Activated CD8-positive, alpha-beta memory T cell treated with anti-CD3 and anti-CD28 coated beads for 4 hours (primary cell): ENCODE results near the gene SRSF1.

Source experiments
- DNase-seq, 2 donors: peaks; one replicate each; pipeline ENCODE4 v3.0.0-alpha.2; 2020; ENCODE audit warnings: low read depth in 2 of 2

SRSF1 gene

DNA sequence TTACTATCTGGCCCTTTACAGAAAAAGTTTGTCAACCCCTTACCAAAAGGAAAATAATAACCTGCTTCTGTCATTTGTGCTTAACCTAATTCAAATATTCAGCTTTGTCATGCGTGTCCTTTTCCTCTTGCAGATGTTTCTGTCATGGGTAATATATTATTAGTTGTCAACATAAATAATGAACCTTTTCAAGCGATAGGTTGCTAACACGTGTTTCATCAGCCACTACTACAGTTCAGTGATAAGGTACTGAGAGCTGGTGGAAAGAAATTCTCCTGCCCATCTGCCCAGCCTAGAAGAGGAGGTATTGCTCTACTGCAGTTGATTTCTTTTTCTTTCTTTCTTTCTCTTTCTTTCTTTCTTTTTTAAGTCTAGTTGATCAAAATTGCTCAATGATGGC lies 12.0 kb upstream of the SRSF1 start:
- no peak for DNase-seq

DNA sequence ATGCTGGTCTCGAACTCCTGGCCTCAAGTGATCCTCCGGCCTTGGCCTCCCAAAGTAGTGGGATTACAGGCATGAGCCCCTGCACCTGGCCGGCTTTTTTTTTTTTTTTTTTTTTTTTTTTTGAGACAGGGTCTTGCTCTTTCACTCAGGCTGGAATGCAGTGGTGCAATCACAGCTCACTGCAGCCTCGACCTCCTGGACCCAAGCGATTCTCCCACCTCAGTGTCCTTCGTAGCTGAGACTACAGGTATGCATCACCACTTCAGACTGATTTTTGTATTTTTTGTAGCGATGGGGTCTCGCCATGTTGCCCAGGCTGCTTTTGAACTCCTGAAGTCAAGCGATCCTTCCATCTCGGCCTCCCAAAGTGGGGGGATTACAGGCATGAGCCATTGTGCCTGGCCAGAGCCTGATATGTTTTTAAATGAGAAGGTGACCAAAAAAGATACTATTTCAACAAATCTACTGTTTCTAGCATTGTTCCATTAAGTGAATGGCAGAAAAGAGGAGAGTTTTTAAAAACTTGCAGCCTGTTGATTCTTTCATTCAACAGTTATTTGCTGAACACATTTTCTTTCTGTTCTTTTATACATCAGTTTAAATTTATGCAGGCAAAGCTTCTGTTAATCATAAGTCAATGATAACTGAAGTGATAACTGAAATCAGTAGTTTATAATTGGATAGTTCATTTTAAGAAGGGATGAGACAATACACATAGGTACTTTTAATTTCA lies 3.2 kb upstream of the SRSF1 start:
- no peak for DNase-seq

DNA sequence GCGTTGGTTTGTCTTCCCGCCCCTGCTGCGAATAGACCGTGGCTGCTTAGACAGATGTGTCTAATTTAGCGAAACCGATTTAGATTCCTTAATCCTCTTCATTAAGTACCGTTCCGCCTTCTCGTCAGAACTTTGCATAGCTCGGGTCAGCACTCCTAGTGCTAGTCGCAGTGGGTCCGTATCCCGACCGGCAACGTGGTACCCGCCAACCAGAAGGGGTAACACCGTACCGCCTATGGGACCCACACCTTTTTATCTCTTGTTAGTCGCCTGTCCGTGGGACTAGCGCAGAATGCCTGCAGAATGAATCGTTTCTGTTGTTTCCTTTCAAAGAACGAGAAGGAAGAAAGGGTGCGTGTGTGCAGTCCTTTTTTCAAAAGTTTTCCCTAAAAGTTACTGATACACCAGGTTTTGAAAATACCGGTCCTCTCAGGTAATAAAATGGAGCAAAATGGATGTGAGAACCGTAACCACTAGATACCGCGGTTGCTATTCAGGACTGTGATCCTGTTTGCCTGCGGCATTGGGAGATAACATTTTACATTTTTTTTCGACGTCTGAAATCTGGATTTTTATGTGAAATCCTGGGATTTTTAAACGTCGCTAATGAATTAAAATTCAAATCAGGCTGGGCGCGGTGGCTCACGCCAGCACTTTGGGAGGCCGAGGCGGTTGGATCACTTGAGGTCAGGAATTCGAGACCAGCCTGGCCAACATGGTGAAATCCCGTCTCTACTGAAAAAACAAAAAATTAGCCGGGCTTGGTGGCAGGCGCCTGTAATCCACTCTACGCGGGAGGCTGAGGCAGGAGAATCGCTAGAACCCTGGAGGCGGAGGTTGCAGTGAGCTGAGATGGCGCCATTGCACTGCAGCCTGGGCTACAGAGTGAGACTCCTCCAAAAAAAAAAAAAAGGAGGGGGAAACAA lies 998 bp upstream of the SRSF1 start:
- DNase-seq = no peak

DNA sequence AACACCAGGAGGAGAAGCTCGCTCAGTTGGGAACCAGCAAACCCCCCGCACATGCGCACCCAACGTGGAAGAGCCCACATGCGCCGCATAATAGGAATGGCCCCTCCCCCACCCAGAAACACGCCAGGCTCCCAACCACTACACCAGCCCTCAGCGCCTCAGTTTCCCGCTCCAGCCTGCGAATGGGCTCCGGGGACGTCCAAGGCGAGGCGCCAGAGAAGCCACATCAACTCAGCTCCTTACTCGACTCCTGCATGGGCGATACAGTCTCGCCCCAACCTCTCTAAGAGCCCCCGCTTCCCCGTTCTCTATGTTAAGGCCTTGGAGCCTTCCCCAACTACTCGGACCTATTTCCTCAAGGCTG lies 504 bp downstream of the SRSF1 start:
- peak in 1 of 2 donors; percentile 24 for DNase-seq

DNA sequence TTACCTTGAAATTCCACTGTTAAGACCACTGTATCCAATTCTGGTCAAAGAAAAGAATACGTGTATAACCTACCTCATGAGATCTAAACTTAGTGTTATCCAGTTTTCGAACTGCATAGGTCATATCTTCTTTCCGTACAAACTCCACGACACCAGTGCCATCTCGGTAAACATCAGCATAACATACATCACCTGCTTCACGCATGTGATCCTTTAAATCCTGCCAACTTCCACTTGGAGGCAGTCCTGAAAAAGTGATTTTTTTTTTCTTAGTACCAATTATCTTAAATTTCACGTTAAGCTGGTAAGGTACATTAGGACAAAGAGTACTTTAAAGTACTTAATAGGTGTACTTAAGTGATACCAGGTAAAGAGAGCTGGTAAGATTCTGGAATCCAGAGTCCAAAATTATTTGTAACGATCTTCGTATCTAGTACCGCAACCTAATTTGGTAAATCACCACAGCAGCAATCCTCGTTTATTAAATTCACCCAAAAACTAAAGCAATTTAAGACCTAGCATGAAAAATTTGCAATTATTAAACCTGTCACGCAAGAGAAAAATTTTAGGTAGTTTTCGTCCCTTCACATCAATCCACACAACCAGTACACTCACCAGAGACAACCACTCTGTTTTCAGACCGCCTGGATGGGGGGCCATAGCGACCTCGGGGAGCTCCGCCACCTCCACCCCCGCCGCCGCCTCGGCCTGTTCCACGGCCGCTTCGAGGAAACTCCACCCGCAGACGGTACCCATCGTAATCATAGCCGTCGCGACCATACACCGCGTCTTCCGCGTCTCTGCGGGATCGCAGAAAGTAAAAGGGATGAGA lies 1.1 kb downstream of the SRSF1 start:
- DNase-seq = peak in 1 of 2 donors; percentile 40

DNA sequence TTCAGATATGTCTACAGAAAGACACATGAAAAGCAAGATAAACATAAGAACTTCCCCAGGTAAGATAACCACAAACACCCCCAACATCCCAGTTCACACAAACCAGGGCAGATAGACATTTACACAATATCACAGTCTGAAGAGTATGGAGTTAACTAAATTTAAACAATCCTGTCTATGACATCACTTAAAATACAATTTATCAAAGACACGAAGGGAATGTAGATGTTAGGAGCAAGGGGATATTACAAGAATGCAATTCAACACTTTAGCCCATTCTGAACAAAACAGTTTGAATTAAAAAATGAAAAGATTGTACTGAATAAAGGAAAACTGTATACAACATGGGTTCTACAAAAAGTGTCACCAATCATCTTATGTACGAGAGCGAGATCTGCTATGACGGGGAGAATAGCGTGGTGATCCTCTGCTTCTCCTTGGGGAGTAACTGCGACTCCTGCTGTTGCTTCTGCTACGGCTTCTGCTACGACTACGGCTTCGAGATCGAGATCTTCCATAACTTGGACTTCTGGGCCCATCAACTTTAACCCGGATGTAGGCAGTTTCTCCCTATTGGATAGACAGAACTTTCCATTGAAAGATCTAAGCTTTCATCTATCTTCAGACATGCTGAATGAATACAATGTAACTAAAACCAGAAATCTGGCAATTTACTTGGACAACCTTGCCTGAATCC lies 1.9 kb downstream of the SRSF1 start:
- DNase-seq = no peak

DNA sequence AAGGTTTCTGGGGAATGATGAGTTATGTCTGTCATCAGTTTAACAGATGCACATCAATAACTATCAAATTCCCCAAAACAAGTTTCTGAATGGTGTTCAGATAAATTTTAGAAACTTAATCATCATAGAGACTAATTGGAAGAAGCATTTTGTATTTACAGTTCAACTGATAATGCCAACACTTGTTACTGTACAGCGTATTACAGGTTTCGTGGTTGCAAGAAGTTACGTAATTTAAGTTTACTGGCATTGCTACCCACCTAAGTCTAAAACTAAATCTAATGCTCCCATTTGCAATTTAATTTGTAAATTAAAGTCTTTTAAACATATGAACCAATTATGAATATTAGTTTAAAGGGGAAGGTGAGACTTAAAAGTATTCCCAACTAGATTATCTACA lies 3.0 kb downstream of the SRSF1 start:
- no peak for DNase-seq

DNA sequence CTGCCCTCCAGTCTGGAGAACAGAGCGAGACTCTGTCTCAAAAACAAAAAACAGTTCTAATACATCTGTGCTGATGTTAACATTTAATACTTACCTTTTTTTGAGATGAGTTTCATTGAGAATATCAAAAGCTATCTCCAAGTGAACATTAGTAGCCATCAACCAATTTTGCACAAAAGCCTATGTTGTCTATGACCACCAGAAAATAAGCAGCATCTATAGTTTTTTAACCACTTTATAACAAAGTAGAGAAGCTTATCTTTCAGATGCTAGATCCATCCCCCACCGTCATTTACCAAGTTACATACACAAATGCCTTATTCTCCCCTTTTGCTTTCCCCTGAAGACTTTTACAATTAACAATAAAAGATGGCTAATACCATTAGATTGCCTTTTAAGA lies 4.1 kb downstream of the SRSF1 start:
- DNase-seq = no peak

DNA sequence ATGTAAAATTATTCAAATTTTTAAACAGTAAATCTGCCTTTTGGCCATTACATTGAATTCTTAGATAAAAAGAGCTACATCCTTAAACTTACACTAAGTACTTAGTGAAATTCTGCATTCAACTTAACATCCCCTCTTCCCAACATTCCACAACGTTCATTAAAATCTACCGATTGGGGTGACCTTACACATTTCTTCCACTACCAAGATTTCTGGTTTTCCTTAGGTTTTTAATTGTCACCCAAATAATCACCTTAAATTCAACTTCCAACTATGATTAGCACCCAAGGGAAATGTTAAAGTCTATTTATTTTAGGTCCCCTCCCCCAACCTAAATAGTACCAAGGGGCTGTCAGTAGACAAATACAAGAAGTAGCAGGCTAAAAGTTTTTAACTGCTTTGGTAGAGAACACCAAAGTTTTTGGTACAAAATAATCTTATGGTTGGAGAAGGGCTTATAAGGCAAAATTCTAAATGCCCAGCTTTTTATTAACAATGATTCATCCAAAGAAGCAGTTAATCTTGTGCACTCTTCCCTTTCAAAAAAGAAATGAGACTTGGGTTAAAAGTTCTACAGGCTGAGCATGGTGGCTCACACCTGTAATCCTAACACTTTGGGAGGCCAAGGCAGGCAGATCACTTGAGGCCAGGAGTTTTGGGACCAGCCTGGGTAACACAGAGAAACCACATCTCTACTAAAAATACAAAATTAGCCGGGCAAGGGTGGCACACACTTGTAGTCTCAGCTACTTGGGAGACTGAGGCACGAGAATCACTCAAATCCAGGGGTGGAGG lies 4.7 kb downstream of the SRSF1 start:
- DNase-seq = no peak

DNA sequence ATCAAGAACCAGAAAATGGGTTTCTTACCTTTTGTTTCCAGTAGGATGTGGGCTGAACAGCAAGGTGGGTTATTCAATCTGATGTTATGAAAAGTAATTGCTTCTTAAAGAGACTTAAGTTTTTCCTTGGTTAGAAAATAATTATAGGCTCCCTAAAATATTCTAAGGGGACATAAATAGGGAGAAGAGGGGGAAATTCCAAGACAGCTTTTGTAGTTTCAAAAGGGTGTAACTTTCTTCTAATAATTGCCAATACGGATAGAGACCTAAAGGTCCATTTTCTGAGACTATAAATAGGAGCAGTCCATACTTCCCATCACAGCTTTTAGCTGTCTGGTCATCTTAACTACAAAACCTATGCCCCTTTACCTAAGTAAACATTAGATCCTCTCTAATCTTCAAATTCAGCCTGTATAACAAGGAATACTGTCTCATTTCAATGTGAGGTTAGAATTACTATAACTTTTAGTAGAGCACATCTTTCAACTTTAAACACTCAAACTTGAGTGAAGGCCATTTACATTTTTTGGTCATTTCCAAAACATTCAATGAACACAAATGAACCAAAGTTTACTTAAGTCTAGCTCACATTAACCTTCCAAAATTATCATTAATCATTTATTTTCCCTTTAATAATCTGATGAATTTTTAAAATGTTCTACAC lies 5.5 kb downstream of the SRSF1 start:
- no peak for DNase-seq

DNA sequence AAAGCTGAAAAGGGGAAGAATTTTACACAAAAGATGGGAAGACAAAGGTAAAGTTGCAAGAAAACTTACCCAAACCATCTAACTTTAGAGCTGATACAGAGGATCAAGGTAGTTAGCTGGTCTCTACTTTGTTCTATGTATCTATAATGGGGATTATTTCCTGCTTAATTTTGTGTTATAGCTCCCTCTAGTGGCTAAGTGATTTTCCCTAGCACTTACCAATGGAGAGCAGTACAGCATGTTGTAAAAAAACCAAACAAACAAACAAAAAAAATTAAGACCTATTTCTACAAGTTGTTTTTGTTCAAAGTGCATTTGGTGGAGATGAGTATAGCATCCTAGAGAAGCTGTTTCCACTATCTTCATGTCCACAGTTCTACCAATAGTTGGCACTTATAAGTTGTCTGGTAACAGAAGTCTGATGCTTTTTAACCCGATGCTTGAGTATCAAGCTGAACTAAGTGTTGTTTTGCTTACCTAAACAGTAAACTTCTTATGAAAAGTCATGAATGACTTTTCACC lies 7.5 kb downstream of the SRSF1 start:
- no peak for DNase-seq

DNA sequence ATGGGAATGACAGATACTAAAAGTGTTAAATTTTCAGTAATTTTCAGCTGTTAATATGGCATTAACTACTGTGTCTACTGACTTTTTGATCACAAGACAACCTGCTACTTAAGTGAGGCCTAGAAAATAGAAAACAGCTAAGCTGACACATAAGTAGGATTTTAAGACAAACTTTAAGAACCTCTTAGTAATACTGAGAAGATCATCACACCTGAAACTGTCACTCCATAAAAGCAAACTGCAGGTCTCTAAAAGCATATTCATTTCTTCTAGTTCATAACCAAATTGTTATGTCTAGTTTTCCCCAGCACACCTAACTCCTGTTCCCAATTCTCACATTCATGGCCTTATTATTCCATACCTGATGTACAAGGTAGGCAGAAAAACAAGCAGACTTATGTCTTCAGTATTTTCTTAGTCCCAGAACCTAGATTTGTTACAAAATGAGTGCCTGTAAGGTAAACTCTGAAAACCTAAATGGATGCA lies 8.0 kb downstream of the SRSF1 start:
- DNase-seq = no peak

DNA sequence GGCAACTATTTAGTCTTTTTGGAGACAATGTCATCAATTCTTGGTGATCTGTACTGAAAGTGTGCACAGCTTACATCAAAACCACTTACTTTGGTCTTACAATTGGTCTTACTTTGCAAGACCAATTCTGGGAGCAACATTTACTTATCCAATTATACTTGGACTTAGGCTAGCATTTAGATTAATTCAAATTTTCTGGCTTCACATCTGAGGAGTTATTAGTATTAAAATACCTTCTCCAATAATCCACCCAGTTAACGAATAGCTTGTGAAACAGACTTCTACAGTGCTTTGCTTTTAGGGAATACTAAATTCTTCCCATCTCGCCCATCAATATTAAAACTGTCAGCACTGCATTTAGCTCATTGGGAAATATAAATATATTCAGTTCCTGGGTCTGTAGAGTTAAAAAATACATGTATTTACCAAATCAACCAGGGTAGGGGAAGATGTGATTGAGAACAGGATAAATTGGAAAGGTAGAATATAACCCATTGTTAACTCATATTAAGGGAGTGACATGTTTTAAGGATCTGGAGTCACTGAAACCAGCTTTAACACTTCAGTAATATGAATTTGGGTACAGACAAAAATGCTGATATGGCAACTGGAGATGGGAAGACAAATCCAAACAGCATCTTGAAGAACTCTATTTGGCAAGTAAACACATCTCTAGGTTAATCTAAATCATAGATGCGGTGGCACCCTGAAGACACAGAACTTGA lies 9.8 kb downstream of the SRSF1 start:
- no peak for DNase-seq

DNA sequence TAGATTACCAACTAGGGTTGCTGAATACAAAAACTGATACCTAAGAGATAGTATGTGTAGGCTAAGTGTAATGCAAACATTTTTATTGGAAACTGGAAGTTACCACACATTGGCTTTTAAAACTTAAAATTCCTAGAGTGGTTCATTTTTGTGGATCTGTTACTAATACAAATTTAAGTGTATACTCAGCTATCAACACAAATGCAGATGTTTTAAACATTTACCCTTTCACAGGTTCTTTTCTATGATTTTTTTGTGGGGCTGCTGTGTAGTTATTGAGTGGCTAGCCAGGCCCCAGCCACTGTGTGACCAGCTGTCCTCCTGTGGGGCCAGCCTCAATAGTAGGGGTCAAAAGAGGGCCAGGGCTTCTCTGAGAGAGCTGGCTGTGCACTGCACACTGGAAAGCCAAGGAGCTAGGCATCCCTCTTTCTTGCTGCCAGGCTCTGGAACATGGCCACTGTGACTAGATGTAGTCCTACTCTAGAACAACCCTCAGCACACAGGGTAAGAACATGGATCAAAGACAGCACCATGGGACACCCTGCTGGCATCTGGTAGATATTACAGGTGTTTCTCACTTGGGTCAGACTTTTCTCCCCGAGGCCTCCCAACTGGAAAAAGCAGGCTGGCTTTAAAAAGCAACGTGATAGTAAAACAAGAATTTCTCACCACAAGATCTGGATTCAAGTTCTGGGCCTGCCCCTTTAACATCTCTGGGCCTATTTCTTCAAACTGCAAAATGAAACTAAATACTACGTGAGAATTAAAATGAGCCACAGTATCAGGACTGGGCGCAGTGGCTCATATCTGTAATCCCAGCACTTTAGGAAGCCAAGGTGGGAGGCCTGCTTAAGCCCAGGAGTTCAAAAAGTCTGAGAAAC lies 11.7 kb downstream of the SRSF1 start:
- DNase-seq = peak in 1 of 2 donors; percentile 13

DNA sequence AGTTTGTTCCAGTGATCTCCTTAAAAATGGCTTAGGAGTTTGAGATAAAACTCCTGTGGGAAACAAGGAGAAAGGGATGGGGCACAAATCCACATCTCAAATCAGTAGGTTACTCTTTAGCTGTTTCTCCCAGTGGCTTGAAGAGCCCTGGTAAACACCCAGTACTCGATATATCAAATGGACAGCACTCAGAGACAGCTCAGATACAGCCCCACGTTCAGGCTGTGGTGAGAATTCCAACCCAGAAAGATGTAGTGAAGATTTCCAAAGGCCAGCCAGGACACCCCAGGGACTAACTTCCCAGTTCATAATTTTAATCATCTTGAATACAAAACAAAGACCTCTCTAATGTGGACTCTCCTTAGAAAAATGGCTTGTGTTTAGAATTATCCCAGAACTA lies 12.6 kb downstream of the SRSF1 start:
- DNase-seq = no peak

DNA sequence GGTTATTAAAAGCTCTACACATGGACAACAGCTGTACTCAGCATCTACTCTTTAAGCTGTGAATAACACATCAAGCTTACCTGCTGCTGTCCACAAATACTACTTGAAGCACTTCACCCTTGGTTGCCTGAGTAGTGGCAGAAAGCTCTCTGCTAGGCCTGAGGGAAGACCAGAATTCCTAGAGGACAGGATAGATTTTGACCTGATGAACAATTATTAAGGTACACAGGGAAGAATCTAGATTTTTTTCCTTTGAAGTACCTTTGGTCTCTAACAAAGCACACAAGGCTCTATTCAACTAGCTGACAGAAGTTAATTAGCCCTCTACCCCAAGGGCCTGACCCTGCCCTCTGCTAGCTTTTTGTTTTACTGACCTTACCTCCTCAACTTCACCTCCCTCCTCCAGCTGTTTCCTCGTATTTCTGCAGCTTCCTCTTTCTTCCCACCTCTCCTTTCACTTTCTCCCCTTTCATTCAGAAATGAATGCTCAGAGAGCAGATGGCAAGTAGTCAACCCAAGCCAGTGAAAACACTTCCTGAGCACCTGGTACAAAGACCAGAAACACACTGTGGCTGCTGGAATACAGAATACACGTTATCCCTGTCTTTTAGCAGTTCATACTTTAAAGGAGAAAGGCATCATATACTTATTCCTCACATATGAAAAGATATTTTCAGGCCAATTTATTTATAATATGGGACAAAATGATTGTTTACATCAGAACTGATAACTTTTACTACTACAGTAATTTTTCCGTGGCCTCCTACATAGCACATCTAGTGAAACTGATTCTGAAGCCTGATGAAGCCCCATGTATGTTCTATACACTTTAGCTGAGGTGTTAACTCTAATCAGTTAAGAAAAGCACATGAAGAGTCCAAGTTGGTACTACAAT lies 13.3 kb downstream of the SRSF1 start:
- DNase-seq = no peak

DNA sequence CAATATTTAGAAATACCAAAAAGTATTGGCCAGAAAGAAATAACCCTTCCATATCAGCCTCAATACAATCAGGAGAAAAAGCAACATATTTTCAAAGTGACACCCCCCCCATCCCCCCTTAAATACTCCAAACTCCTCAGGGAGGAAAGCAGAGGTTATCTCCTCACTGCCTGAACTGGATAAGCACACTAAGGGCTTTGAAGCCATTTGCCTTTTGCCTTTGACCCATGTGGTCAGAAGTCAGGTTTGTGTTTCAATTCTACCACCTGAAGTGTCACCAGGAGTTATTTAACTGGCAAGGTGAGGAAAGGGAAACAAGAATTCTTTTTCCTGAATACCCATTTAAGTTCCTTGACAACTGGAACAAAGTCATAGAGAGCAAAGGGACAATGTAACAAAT lies 15.5 kb downstream of the SRSF1 start:
- no peak for DNase-seq
